Esophagus muscularis mucosa (tissue), 4 donors: ENCODE measurements around the gene GMDS. TPM values are rescaled to one million over a fixed set of nuclear protein-coding genes. Genes with fewer than 3 reads are reported as not detected.

ENCODE experiments used
- DNase-seq: peaks from one replicate; pipeline ENCODE4 v3.0.0-alpha.2; 2017; ENCODE audit errors: extremely low spot score
- H3K27ac ChIP-seq, 4 donors: fragments of 200-600 bp; sonication (generic); replicated peaks in 1 of 4; 1 replicate in 3 of 4; 2 replicates in 1 of 4; pipeline ENCODE4 v1.5.1; 2016 to 2019; ENCODE audit warnings: mild to moderate bottlenecking in 1 of 4
- H3K27me3 ChIP-seq, 4 donors: fragments of 200-600 bp; sonication (generic); one replicate each; pipeline versions ENCODE4 v1.5.1 to v1.6.0; 2016 to 2019
- H3K36me3 ChIP-seq, 4 donors: fragments of 200-600 bp; sonication (generic); one replicate each; pipeline ENCODE4 v1.5.1; 2016 to 2019
- H3K4me1 ChIP-seq, 4 donors: fragments of 200-600 bp; sonication (generic); one replicate each; pipeline ENCODE4 v1.5.1; 2016 to 2019
- H3K4me3 ChIP-seq, 4 donors: fragments of 200-600 bp; sonication (generic); 1 replicate in 2 of 4; 2 replicates in 2 of 4; pipeline ENCODE4 v1.5.1; 2016 to 2019; ENCODE audit warnings: mild to moderate bottlenecking in 4 of 4, moderate library complexity in 1 of 4
- H3K9me3 ChIP-seq, 4 donors: fragments of 200-600 bp; sonication (generic); 1 replicate in 3 of 4; 2 replicates in 1 of 4; pipeline ENCODE4 v1.5.1; 2016 to 2019
- EP300 ChIP-seq: sonication (generic); formaldehyde crosslinking; IDR thresholded peaks from one replicate; pipeline ENCODE4 v1.6.1; 2017; ENCODE audit warnings: antibody characterized with exemption
- POLR2A ChIP-seq: fragments of 450-650 bp; IDR thresholded peaks from one replicate; pipeline ENCODE4 v1.6.1; 2017; ENCODE audit warnings: antibody characterized with exemption, moderate library complexity, mild to moderate bottlenecking, low read depth
- POLR2AphosphoS5 ChIP-seq, 2 donors: sonication (generic); formaldehyde crosslinking; IDR thresholded peaks; one replicate each; pipeline ENCODE4 v1.6.1; 2017; ENCODE audit warnings: antibody characterized with exemption in 2 of 2
- WGBS: methylation state at CpG from one replicate; pipeline ENCODE4 v1.1.5; 2018; 5-methylcytosine and 5-hydroxymethylcytosine counted together
- intact Hi-C: fragments of 100-400 bp; cut with DNase I; formaldehyde crosslinking; loops from one replicate; pipeline ENCODE4 v1.15.1; 2023
- total RNA-seq, 4 donors: library from RNA; depleted of rRNA; stranded (reverse); fragments of >200 nt; gene quantifications; one replicate each; pipeline versions ENCODE4 v1.1.0 to v1.2.1, GENCODE V29; 2016
- TF ChIP-seq, protein P1 (sequence below), 3 experiments: fragments of 200-600 bp in 2 of 3; fragments of 450-650 bp in 1 of 3; sonication (generic) in 2 of 3; IDR thresholded peaks; one replicate each; pipeline ENCODE4 v1.5.1; 2017 to 2019; ENCODE audit warnings: antibody characterized with exemption in 3 of 3, mild to moderate bottlenecking in 2 of 3, moderate library complexity in 1 of 3

Gene GMDS
- total RNA-seq, 4 donors from 2014 or later: 3.6 to 14.1 (median 6.0) TPM

DNA sequence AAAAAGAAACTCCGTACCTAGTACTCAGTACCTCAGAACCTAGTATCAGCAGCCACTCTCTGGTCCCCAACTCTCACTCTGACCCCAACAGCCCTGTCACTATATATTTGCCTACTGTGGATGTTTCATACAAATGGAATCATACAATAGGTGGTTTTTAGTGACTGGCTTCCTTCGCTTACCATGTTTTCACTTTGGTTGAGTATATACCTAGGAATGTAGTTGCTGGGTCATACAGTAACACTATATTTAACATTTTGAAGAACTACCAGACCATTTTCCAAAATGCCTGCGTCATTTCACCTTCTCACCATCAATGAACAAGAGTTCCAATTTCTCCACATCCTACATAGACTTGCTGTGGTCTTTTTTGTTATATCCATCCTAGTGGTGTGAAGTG lies 283.2 kb downstream of the GMDS start:
- intact Hi-C loops: no loop called here
- H3K36me3 ChIP-seq: no peaks in the 10 kb centered on the region
- H3K27ac ChIP-seq: no peak overlapping the region
- WGBS: 96% methylated on average over 3 of the region's 3 CpGs
- no peak for DNase-seq
- H3K27me3 ChIP-seq: no peaks in the 10 kb centered on the region
- TF ChIP-seq, protein P1, sequence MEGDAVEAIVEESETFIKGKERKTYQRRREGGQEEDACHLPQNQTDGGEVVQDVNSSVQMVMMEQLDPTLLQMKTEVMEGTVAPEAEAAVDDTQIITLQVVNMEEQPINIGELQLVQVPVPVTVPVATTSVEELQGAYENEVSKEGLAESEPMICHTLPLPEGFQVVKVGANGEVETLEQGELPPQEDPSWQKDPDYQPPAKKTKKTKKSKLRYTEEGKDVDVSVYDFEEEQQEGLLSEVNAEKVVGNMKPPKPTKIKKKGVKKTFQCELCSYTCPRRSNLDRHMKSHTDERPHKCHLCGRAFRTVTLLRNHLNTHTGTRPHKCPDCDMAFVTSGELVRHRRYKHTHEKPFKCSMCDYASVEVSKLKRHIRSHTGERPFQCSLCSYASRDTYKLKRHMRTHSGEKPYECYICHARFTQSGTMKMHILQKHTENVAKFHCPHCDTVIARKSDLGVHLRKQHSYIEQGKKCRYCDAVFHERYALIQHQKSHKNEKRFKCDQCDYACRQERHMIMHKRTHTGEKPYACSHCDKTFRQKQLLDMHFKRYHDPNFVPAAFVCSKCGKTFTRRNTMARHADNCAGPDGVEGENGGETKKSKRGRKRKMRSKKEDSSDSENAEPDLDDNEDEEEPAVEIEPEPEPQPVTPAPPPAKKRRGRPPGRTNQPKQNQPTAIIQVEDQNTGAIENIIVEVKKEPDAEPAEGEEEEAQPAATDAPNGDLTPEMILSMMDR (IDR thresholded peaks at IDR 0.05): no peak
- TF ChIP-seq POLR2A (no peak), EP300 (no peak), POLR2AphosphoS5 (IDR thresholded peaks at IDR 0.05) (no peak)
- no peaks in the 10 kb centered on the region for H3K4me1 ChIP-seq
- H3K9me3 ChIP-seq: no peaks in the 10 kb centered on the region
- no peak overlapping the region for H3K4me3 ChIP-seq

DNA sequence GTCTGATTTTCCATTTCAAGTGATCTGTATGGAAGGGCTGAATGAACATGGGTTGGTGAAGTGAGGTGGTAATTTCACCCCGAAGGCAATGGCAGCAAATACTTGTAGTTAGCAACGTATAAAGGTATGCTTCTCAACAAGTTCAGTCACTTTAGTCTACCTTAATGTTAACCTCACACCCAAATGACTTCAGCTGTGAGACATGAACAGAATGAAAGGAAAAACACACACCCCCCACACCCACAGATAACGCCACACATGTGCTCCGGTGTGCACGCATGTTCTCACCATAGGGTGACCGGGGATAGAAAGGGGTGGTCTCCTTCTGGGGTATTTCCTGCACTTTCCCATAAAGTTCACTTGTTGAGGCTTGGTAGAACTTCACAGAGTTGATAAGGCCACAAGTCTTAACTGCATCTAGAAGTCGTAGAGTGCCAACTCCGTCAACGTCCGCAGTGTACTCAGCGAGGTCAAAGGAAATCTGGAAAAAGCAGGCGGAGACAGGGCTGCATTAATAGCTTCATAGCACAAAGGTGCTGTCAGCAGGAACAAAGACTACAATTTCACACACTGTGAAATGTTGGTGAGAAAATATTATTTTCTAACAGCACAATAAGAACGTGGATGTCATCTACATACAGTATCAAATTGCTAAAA lies 284.8 kb downstream of the GMDS start:
- Histone ChIP-seq H3K4me1 (no peaks in the 10 kb centered on the region), H3K36me3 (no peaks in the 10 kb centered on the region), H3K27ac (no peak overlapping the region), H3K4me3 (no peak overlapping the region), H3K27me3 (no peaks in the 10 kb centered on the region), H3K9me3 (no peaks in the 10 kb centered on the region)
- no peak for TF ChIP-seq EP300
- TF ChIP-seq POLR2A: no peak
- TF ChIP-seq, protein P1 (IDR thresholded peaks at IDR 0.05): no peak
- TF ChIP-seq POLR2AphosphoS5 (IDR thresholded peaks at IDR 0.05): no peak
- 91% methylated on average over 12 of the region's 13 CpGs for WGBS
- no peak for DNase-seq
- intact Hi-C loops: no loop called here

GRCh38 chr6:1958257-1958656 lies 287.1 kb downstream of the GMDS start:
- Histone ChIP-seq H3K36me3 (no peaks in the 10 kb centered on the region), H3K4me1 (no peaks in the 10 kb centered on the region), H3K9me3 (no peaks in the 10 kb centered on the region), H3K27ac (no peak overlapping the region), H3K27me3 (no peaks in the 10 kb centered on the region), H3K4me3 (no peak overlapping the region)
- DNase-seq: no peak
- 61% methylated on average over 4 of the region's 4 CpGs for WGBS
- TF ChIP-seq EP300 (no peak), POLR2AphosphoS5 (IDR thresholded peaks at IDR 0.05) (no peak), POLR2A (no peak)
- TF ChIP-seq, protein P1 (IDR thresholded peaks at IDR 0.05): no peak
- intact Hi-C loops: no loop called here

GRCh38 chr6:1957746-1958145 lies 287.7 kb downstream of the GMDS start:
- WGBS: 95% methylated on average over 4 of the region's 5 CpGs
- DNase-seq: no peak

More at GRCh38 chr6:1957746-1958145, 287.7 kb downstream of the GMDS start:
- no peak overlapping the region for H3K4me3 ChIP-seq
- no peaks in the 10 kb centered on the region for H3K4me1 ChIP-seq
- H3K27ac ChIP-seq: no peak overlapping the region
- no peaks in the 10 kb centered on the region for H3K36me3 ChIP-seq
- intact Hi-C loops: no loop called here
- no peaks in the 10 kb centered on the region for H3K9me3 ChIP-seq
- H3K27me3 ChIP-seq: no peaks in the 10 kb centered on the region
- TF ChIP-seq POLR2A: no peak
- TF ChIP-seq, protein P1 (IDR thresholded peaks at IDR 0.05): no peak
- no peak for TF ChIP-seq POLR2AphosphoS5 (IDR thresholded peaks at IDR 0.05)
- TF ChIP-seq EP300: no peak
